Panc1 (cell line): ENCODE measurements around the gene TCHHL1. TPM values are rescaled to one million over a fixed set of nuclear protein-coding genes. Genes with fewer than 3 reads are reported as not detected.

ENCODE experiments used
- ATAC-seq: fragments of 200-7000 bp; cut with Tn5 transposase; 2 replicates; pipeline ENCODE4 v1.9.1; 2020; ENCODE audit warnings: mild to moderate bottlenecking, moderate library complexity
- BruUV-seq: library from RNA; stranded (reverse); fragments of 400-500 nt; replicated peaks from 2 replicates; lab custom pipeline; 2021; lab: Mats Ljungman, UMichigan
- CTCF ChIA-PET: fragments of 300-600 bp; sonication (Branson Sonifier 250); formaldehyde crosslinking; loops from one replicate; lab custom pipeline; 2022; ENCODE audit warnings: antibody characterized with exemption; lab: Charles Lee
- POLR2A ChIA-PET: fragments of 300-600 bp; sonication (Branson Sonifier 250); formaldehyde crosslinking; loops from one replicate; lab custom pipeline; 2022; ENCODE audit warnings: antibody characterized with exemption; lab: Charles Lee
- DNase-seq: peaks from one replicate; pipeline ENCODE4 v3.0.0-alpha.2; 2010; ENCODE audit warnings: low read depth, low spot score
- H3K27ac ChIP-seq: 2 replicates; pipeline ENCODE4 v1.5.1; 2011; ENCODE audit warnings: mild to moderate bottlenecking, low read length, inconsistent platforms
- H3K27me3 ChIP-seq: fragments of 200-500 bp; sonication (Bioruptor generic); 2 replicates; pipeline ENCODE4 v1.6.0; 2014; ENCODE audit warnings: low read length, inconsistent platforms; ENCODE audit not compliant: control insufficient read depth, insufficient read depth
- H3K36me3 ChIP-seq: fragments of 200-500 bp; sonication (Bioruptor generic); 2 replicates; pipeline ENCODE4 v1.5.1; 2014; ENCODE audit warnings: inconsistent platforms, mild to moderate bottlenecking, low read length, moderate library complexity; ENCODE audit not compliant: control insufficient read depth, insufficient read depth
- H3K4me1 ChIP-seq: 2 replicates; pipeline ENCODE4 v1.5.1; 2011; ENCODE audit warnings: inconsistent platforms, mild to moderate bottlenecking, low read length, moderate library complexity; ENCODE audit not compliant: control insufficient read depth, insufficient read depth
- H3K4me3 ChIP-seq, 2 experiments: 2 replicates each; pipeline ENCODE4 v1.5.1; 2011 to 2012; ENCODE audit warnings: low read depth in 2 of 2, low read length in 2 of 2, mild to moderate bottlenecking in 2 of 2, inconsistent platforms in 1 of 2, moderate library complexity in 1 of 2
- H3K9me3 ChIP-seq: fragments of 200-500 bp; sonication (Bioruptor generic); 2 replicates; pipeline ENCODE4 v1.5.1; 2014; ENCODE audit warnings: low read depth, mild to moderate bottlenecking, inconsistent platforms, low read length, moderate library complexity; ENCODE audit not compliant: control insufficient read depth, insufficient read depth
- CTCF ChIP-seq: fragments of 450-650 bp; IDR thresholded peaks from 2 replicates; pipeline ENCODE4 v1.5.1; 2017; ENCODE audit warnings: mild to moderate bottlenecking
- POLR2AphosphoS5 ChIP-seq: IDR thresholded peaks from 2 replicates; pipeline ENCODE4 v1.6.1; 2012; ENCODE audit warnings: mild to moderate bottlenecking, low read depth, low read length, moderate library complexity
- REST ChIP-seq, 2 experiments: IDR thresholded peaks; 2 replicates each; pipeline ENCODE4 v1.6.1; 2011 to 2012; ENCODE audit warnings: low read depth in 2 of 2, control low read depth in 1 of 2, low read length in 1 of 2, mild to moderate bottlenecking in 1 of 2, moderate library complexity in 1 of 2; ENCODE audit not compliant: insufficient read depth in 1 of 2
- SIN3A ChIP-seq: IDR thresholded peaks from 2 replicates; pipeline ENCODE4 v1.6.1; 2012; ENCODE audit warnings: low read depth, mild to moderate bottlenecking, low read length, moderate library complexity, borderline replicate concordance; ENCODE audit not compliant: insufficient read depth
- TCF7L2 ChIP-seq: IDR thresholded peaks from 2 replicates; pipeline ENCODE4 v1.6.1; 2011; ENCODE audit warnings: mild to moderate bottlenecking, low read depth, low read length, inconsistent platforms
- in situ Hi-C: cut with HindIII; loops from 2 replicates; pipeline ENCODE4 v1.10.0; 2016; ENCODE audit warnings: low sequenced_read_pairs, low pct_unique_long_range_greater_than_20kb
- intact Hi-C: fragments of 100-400 bp; cut with micrococcal nuclease; formaldehyde crosslinking; loops from one replicate; pipeline ENCODE4 v1.10.0; 2022; ENCODE audit not compliant: unreplicated experiment
- total RNA-seq: library from RNA; stranded (reverse); gene quantifications from one replicate; pipeline ENCODE4 v1.2.1, GENCODE V29; 2021; ENCODE audit not compliant: unreplicated experiment

The TCHHL1 gene
- total RNA-seq, 1 experiment from 2014 or later, result not detected

- CTCF ChIA-PET, result no interaction called here
- no peak for TF ChIP-seq CTCF
- no peak for TF ChIP-seq REST (IDR thresholded peaks at IDR 0.05; ENCODE audit: insufficient read depth in 1 of 2, low read depth in 2 of 2, low read length in 1 of 2)
- TF ChIP-seq POLR2AphosphoS5, result no peak
- no peak; the same call in 1 of the 2 replicates for TF ChIP-seq TCF7L2
- TF ChIP-seq SIN3A, result no peak
- peak overlapping the region; percentile 99 for H3K27ac ChIP-seq
- H3K27me3 ChIP-seq, result no peaks in the 10 kb centered on the region
- POLR2A ChIA-PET, result interaction anchor here (1.0 to 1.2 kb wide), 2 partner anchors 11 kb away, joined by 3 to 4 read pairs; partner anchors contain the start of gene S100A11
- peak overlapping the region; percentile 34 to 59 for H3K4me3 ChIP-seq
- DNase-seq (no peak), ATAC-seq (no peak)
- peaks cover 9% of the 10 kb centered on the region; the same call in 1 of the 2 replicates for H3K9me3 ChIP-seq
- no peaks in the 10 kb centered on the region for H3K36me3 ChIP-seq
- H3K4me1 ChIP-seq, result peaks cover 23% of the 10 kb centered on the region
- in situ Hi-C loops, result no loop called here
- intact Hi-C loops, result no loop called here
- BruUV-seq, result TSS peak; percentile 99
These were observed 41.5 kb downstream of the TCHHL1 start for GRCh38 chr1:152047413-152047729.

- no TSS peak for BruUV-seq
- DNase-seq (no peak), ATAC-seq (no peak)
- in situ Hi-C loops (no loop called here), intact Hi-C loops (no loop called here)
- Histone ChIP-seq H3K9me3 (peaks cover 9% of the 10 kb centered on the region; the same call in 1 of the 2 replicates), H3K27ac (no peak overlapping the region; the same call in 1 of the 2 replicates), H3K4me1 (peaks cover 20% of the 10 kb centered on the region), H3K27me3 (no peaks in the 10 kb centered on the region), H3K4me3 (no peak overlapping the region), H3K36me3 (no peaks in the 10 kb centered on the region)
- POLR2A ChIA-PET, result no interaction called here
- TF ChIP-seq SIN3A (no peak), REST (IDR thresholded peaks at IDR 0.05; ENCODE audit: insufficient read depth in 1 of 2, low read depth in 2 of 2, low read length in 1 of 2) (no peak), TCF7L2 (no peak), CTCF (no peak), POLR2AphosphoS5 (no peak)
- CTCF ChIA-PET, result no interaction called here
These were observed 44.5 kb downstream of the TCHHL1 start for GRCh38 chr1:152044386-152044785.
